HepG2 (cell line): ENCODE results near the gene EPN2. TPM values are rescaled to one million over a fixed set of nuclear protein-coding genes. Genes with fewer than 3 reads are reported as not detected.

Experiments used
- ATAC-seq: fragments of 200-7000 bp; cut with Tn5 transposase; 3 replicates; pipeline ENCODE4 v1.9.1; 2020; ENCODE audit warnings: mild to moderate bottlenecking, moderate library complexity
- BruUV-seq: library from RNA; stranded (reverse); fragments of 400-500 nt; replicated peaks from 2 replicates; lab custom pipeline; 2021; lab: Mats Ljungman, UMichigan
- CTCF ChIA-PET: fragments of 300-600 bp; formaldehyde crosslinking; extraction: SDS; loops from one replicate; lab custom pipeline; 2021; ENCODE audit warnings: low total read pairs, inconsistent platforms, low intra/inter-chr PET ratio; lab: Yijun Ruan, JAX
- POLR2A ChIA-PET: fragments of 350-600 bp; sonication (Branson Sonifier 250); formaldehyde crosslinking; loops from one replicate; lab custom pipeline; 2020; ENCODE audit warnings: antibody characterized with exemption, inconsistent platforms; lab: Yijun Ruan, JAX
- DNase-seq: peaks from one replicate; pipeline ENCODE4 v3.0.0-alpha.2; 2015; ENCODE audit warnings: low spot score
- FAIRE-seq: peaks from 3 replicates; lab custom pipeline; 2011; peaks lifted over from hg19 to GRCh38; lab: Jason Lieb, UNC
- H2AFZ ChIP-seq: one replicate; pipeline ENCODE4 v1.6.1; 2011; ENCODE audit warnings: low read length, inconsistent platforms
- H3K27ac ChIP-seq: fragments of 300-600 bp; 3 replicates; pipeline ENCODE4 v1.8.0; 2011; ENCODE audit warnings: mixed run types, mild to moderate bottlenecking, mixed read lengths, low read length, inconsistent platforms; ENCODE audit not compliant: insufficient read depth; ENCODE audit errors: extremely low read length
- H3K27me3 ChIP-seq, 2 experiments: fragments of 200-600 bp in 1 of 2; 2 replicates in 1 of 2; 3 replicates in 1 of 2; pipeline versions ENCODE4 v1.6.0 to v1.8.0; 2011; ENCODE audit warnings: low read length in 2 of 2, mild to moderate bottlenecking in 2 of 2, moderate library complexity in 2 of 2, inconsistent platforms in 1 of 2; ENCODE audit not compliant: insufficient read depth in 2 of 2, control insufficient read depth in 1 of 2
- H3K36me3 ChIP-seq, 2 experiments: fragments of 200-600 bp in 1 of 2; replicated peaks in 1 of 2; 2 replicates in 1 of 2; 3 replicates in 1 of 2; pipeline versions ENCODE4 v1.5.1 to v1.8.0; 2011; ENCODE audit warnings: low read length in 2 of 2, inconsistent platforms in 1 of 2; ENCODE audit not compliant: insufficient read depth in 2 of 2, control insufficient read depth in 1 of 2
- H3K4me1 ChIP-seq: 2 replicates; pipeline ENCODE4 v1.5.1; 2012; ENCODE audit warnings: low read length, inconsistent platforms; ENCODE audit not compliant: insufficient read depth
- H3K4me2 ChIP-seq: 2 replicates; pipeline ENCODE4 v1.6.0; 2011; ENCODE audit warnings: low read depth, low read length, inconsistent platforms
- H3K4me3 ChIP-seq, 3 experiments: fragments of 200-600 bp in 1 of 3; sonication (generic), shearing (Covaris generic) in 1 of 3; replicated peaks in 1 of 3; 2 replicates each; pipeline ENCODE4 v1.5.1; 2011 to 2016; ENCODE audit warnings: low read length in 3 of 3, inconsistent platforms in 2 of 3, low read depth in 2 of 3, mild to moderate bottlenecking in 2 of 3, control low read depth in 1 of 3, mixed read lengths in 1 of 3; ENCODE audit not compliant: insufficient read depth in 1 of 3
- H3K79me2 ChIP-seq: one replicate; pipeline ENCODE4 v1.6.1; 2011; ENCODE audit warnings: low read length, inconsistent platforms; ENCODE audit not compliant: insufficient read depth
- H3K9ac ChIP-seq: 2 replicates; pipeline ENCODE4 v1.6.0; 2011; ENCODE audit warnings: mild to moderate bottlenecking, low read depth, low read length, inconsistent platforms; ENCODE audit not compliant: insufficient read depth
- H3K9me3 ChIP-seq: 2 replicates; pipeline ENCODE4 v1.5.1; 2012; ENCODE audit warnings: mild to moderate bottlenecking, low read length
- H4K20me1 ChIP-seq: 2 replicates; pipeline ENCODE4 v1.6.0; 2011; ENCODE audit warnings: inconsistent platforms, mild to moderate bottlenecking, low read length, moderate library complexity; ENCODE audit not compliant: insufficient read depth
- CCDC6 ChIP-seq: sonication (generic); formaldehyde crosslinking; IDR thresholded peaks from 2 replicates; pipeline ENCODE4 v1.8.1; 2022; ENCODE audit warnings: mild to moderate bottlenecking, missing genetic modification reagents, moderate library complexity
- DBP ChIP-seq: sonication (generic); formaldehyde crosslinking; IDR thresholded peaks from 2 replicates; pipeline ENCODE4 v1.4.0; 2020; ENCODE audit warnings: missing genetic modification reagents; ENCODE audit errors: not compliant biosample characterization
- DMTF1 ChIP-seq: sonication (generic); formaldehyde crosslinking; IDR thresholded peaks from 2 replicates; pipeline ENCODE4 v1.4.0; 2020; ENCODE audit warnings: mild to moderate bottlenecking, missing genetic modification reagents
- HOXD1 ChIP-seq: sonication (generic); formaldehyde crosslinking; IDR thresholded peaks from 2 replicates; pipeline ENCODE4 v1.5.0; 2020; ENCODE audit warnings: missing genetic modification reagents
- MAX ChIP-seq: IDR thresholded peaks from 2 replicates; pipeline ENCODE4 v1.6.1; 2012; ENCODE audit warnings: inconsistent platforms
- MAZ ChIP-seq, 2 experiments: sonication (generic) in 1 of 2; formaldehyde crosslinking in 1 of 2; IDR thresholded peaks; 2 replicates each; pipeline versions ENCODE4 v1.5.0 to v1.6.1; 2012 to 2020; ENCODE audit warnings: low read depth in 2 of 2, mild to moderate bottlenecking in 2 of 2, borderline replicate concordance in 1 of 2, improper control_type of control experiment in 1 of 2, low read length in 1 of 2, missing genetic modification reagents in 1 of 2, moderate library complexity in 1 of 2
- MTF2 ChIP-seq: sonication (generic); formaldehyde crosslinking; IDR thresholded peaks from 2 replicates; pipeline ENCODE4 v1.5.0; 2020; ENCODE audit warnings: missing genetic modification reagents, borderline replicate concordance
- NR2C2 ChIP-seq: sonication (generic); formaldehyde crosslinking; IDR thresholded peaks from 2 replicates; pipeline ENCODE4 v1.4.0; 2020; ENCODE audit warnings: missing genetic modification reagents, mild to moderate bottlenecking, moderate library complexity, borderline replicate concordance
- PCBP1 ChIP-seq: fragments of 200-400 bp; formaldehyde crosslinking; IDR thresholded peaks from 2 replicates; pipeline ENCODE4 v1.6.1; 2017; ENCODE audit warnings: mild to moderate bottlenecking, low read depth, low read length, borderline replicate concordance
- POLR2AphosphoS5 ChIP-seq: IDR thresholded peaks from 2 replicates; pipeline ENCODE4 v1.6.1; 2012; ENCODE audit warnings: low read depth, low read length
- PRMT3 ChIP-seq: sonication (generic); formaldehyde crosslinking; IDR thresholded peaks from 2 replicates; pipeline ENCODE4 v1.8.1; 2022; ENCODE audit warnings: low read depth, mild to moderate bottlenecking, moderate library complexity, missing genetic modification reagents, borderline replicate concordance
- SOX5 ChIP-seq: IDR thresholded peaks from 2 replicates; pipeline ENCODE4 v1.6.1; 2016; ENCODE audit warnings: borderline replicate concordance
- ZFP36 ChIP-seq: fragments of 150-350 bp; IDR thresholded peaks from 2 replicates; pipeline ENCODE4 v1.6.1; 2018; ENCODE audit warnings: borderline replicate concordance, low read length, low read depth; ENCODE audit not compliant: partially characterized antibody
- ZMYM3 ChIP-seq: sonication (generic); formaldehyde crosslinking; IDR thresholded peaks from 2 replicates; pipeline ENCODE4 v1.5.1; 2020; ENCODE audit warnings: mild to moderate bottlenecking, missing genetic modification reagents
- ZNF446 ChIP-seq: sonication (generic); formaldehyde crosslinking; IDR thresholded peaks from 2 replicates; pipeline ENCODE4 v1.5.0; 2020; ENCODE audit warnings: mild to moderate bottlenecking, missing genetic modification reagents
- WGBS: methylation state at CpG from one replicate; pipeline ENCODE4 v1.1.6; 2017; ENCODE audit warnings: low lambda C conversion rate; 5-methylcytosine and 5-hydroxymethylcytosine counted together
- in situ Hi-C: cut with HindIII; loops from 2 replicates; pipeline ENCODE4 v1.10.0; 2017; ENCODE audit warnings: low pct_unique_long_range_greater_than_20kb; ENCODE audit not compliant: extremely low pct_ligation_motif_present
- intact Hi-C: fragments of 100-400 bp; cut with micrococcal nuclease; formaldehyde crosslinking; loops from one replicate; pipeline ENCODE4 v1.10.0; 2022; ENCODE audit not compliant: unreplicated experiment
- polyA plus RNA-seq, 8 experiments: library from polyadenylated mRNA; depleted of rRNA in 3 of 8; stranded (reverse) in 7 of 8; unstranded in 1 of 8; fragments of >200 nt; fragmentation: Illumina TruSeq in 4 of 8; extraction: Trizol in 4 of 8; gene quantifications; 2 replicates each; pipeline versions ENCODE4 v1.2.1 to v1.2.3, GENCODE V29; 2011 to 2016; ENCODE audit warnings: low read depth in 4 of 8, missing spikeins in 1 of 8, mixed read lengths in 1 of 8; ENCODE audit not compliant: insufficient read depth in 1 of 8
- total RNA-seq, 5 experiments: library from RNA; depleted of rRNA; stranded (reverse); fragments of >200 nt; fragmentation: Illumina TruSeq; extraction: Trizol; gene quantifications; 2 replicates each; pipeline ENCODE4 v1.2.3, GENCODE V29; 2016; ENCODE audit warnings: low read depth in 1 of 5
- TF ChIP-seq, protein P1 (sequence below): sonication (generic); formaldehyde crosslinking; IDR thresholded peaks from 2 replicates; pipeline ENCODE4 v1.9.0; 2021; ENCODE audit warnings: missing genetic modification reagents, borderline replicate concordance
- TF ChIP-seq, protein P2 (sequence below): sonication (generic); formaldehyde crosslinking; IDR thresholded peaks from 2 replicates; pipeline ENCODE4 v1.5.1; 2020; ENCODE audit warnings: mild to moderate bottlenecking, missing genetic modification reagents

Gene EPN2
- total and polyA plus RNA-seq, 2 of the 13 experiments (the other 11 are each of a cell fraction or from before 2014, with no cell fraction given) = 7.8 to 19.2 TPM

GRCh38 chr17:19258371-19258770, 21.2 kb downstream of the EPN2 start:
- ATAC-seq (no peak), DNase-seq (no peak), FAIRE-seq (no peak)
- Histone ChIP-seq H3K27me3 (no peaks in the 10 kb centered on the region), H4K20me1 (peaks cover 10% of the 10 kb centered on the region), H3K4me2 (no peak overlapping the region), H2AFZ (no peak overlapping the region), H3K79me2 (peaks cover 19% of the 10 kb centered on the region), H3K4me1 (no peaks in the 10 kb centered on the region), H3K9me3 (no peaks in the 10 kb centered on the region), H3K9ac (no peak overlapping the region), H3K4me3 (no peak overlapping the region), H3K36me3 (no peaks in the 10 kb centered on the region; a peak in 1 of 5 replicates), H3K27ac (no peak overlapping the region)
- intact Hi-C loops = no loop called here
- CTCF ChIA-PET = no interaction called here
- BruUV-seq = no TSS peak
- WGBS = 98% methylated on average over 7 of the region's 9 CpGs
- POLR2A ChIA-PET = no interaction called here
- in situ Hi-C loops = no loop called here
- no peak for TF ChIP-seq HOXD1 (CRISPR knock-in tag)
- TF ChIP-seq ZFP36 = no peak
- TF ChIP-seq MAZ (IDR thresholded peaks at IDR 0.05; ENCODE audit: borderline replicate concordance, low read depth, low read length) = no peak
- TF ChIP-seq MAZ (CRISPR knock-in tag; IDR thresholded peaks at IDR 0.05; ENCODE audit: low read depth) = no peak
- TF ChIP-seq MAX = no peak
- TF ChIP-seq POLR2AphosphoS5 = no peak
- TF ChIP-seq PCBP1 = no peak
- TF ChIP-seq DBP (CRISPR knock-in tag) = no peak
- no peak for TF ChIP-seq ZMYM3
- TF ChIP-seq ZNF446 (CRISPR knock-in tag) = no peak
- TF ChIP-seq MTF2 = no peak
- no peak for TF ChIP-seq DMTF1 (CRISPR knock-in tag)
- no peak for TF ChIP-seq CCDC6 (CRISPR knock-in tag)
- no peak for TF ChIP-seq PRMT3 (CRISPR knock-in tag)
- TF ChIP-seq NR2C2 (CRISPR knock-in tag) = no peak
- TF ChIP-seq, protein P1, sequence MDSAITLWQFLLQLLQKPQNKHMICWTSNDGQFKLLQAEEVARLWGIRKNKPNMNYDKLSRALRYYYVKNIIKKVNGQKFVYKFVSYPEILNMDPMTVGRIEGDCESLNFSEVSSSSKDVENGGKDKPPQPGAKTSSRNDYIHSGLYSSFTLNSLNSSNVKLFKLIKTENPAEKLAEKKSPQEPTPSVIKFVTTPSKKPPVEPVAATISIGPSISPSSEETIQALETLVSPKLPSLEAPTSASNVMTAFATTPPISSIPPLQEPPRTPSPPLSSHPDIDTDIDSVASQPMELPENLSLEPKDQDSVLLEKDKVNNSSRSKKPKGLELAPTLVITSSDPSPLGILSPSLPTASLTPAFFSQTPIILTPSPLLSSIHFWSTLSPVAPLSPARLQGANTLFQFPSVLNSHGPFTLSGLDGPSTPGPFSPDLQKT (CRISPR knock-in tag) = no peak
- TF ChIP-seq, protein P2, sequence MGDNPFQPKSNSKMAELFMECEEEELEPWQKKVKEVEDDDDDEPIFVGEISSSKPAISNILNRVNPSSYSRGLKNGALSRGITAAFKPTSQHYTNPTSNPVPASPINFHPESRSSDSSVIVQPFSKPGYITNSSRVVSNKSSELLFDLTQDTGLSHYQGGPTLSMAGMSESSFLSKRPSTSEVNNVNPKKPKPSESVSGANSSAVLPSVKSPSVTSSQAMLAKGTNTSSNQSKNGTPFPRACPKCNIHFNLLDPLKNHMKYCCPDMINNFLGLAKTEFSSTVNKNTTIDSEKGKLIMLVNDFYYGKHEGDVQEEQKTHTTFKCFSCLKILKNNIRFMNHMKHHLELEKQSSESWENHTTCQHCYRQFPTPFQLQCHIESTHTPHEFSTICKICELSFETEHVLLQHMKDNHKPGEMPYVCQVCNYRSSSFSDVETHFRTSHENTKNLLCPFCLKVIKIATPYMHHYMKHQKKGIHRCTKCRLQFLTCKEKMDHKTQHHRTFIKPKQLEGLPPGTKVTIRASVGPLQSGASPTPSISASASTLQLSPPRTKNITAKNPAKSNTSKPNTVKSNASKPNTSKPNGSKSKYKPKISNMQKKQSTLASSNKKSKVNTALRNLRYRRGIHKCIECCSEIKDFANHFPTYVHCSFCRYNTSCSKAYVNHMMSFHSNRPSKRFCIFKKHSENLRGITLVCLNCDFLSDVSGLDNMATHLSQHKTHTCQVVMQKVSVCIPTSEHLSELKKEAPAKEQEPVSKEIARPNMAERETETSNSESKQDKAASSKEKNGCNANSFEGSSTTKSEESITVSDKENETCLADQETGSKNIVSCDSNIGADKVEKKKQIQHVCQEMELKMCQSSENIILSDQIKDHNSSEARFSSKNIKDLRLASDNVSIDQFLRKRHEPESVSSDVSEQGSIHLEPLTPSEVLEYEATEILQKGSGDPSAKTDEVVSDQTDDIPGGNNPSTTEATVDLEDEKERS (CRISPR knock-in tag) = no peak
- TF ChIP-seq SOX5 (CRISPR knock-in tag) = no peak
